Naive B cell (primary cell): ENCODE measurements around the gene GALNT10. TPM values are rescaled to one million over a fixed set of nuclear protein-coding genes. Genes with fewer than 3 reads are reported as not detected.
A peak's percentile ranks its signal among the peaks of the same experiment; 100 is the strongest.

ENCODE experiments used
- ATAC-seq, 2 donors: fragments of 150-1000 bp; cut with Tn5 transposase; 2 replicates each; pipeline ENCODE4 v1.10.0; 2021; ENCODE audit warnings: low read depth in 2 of 2, mild to moderate bottlenecking in 2 of 2, moderate library complexity in 2 of 2
- DNase-seq: peaks from one replicate; pipeline ENCODE4 v3.0.0; 2022
- H3K27ac Mint-ChIP-seq, 6 donors: one replicate each; pipeline ENCODE4 v1.8.0; 2020 to 2022; ENCODE audit warnings: mild to moderate bottlenecking in 6 of 6, mixed read lengths in 6 of 6, moderate library complexity in 5 of 6, inconsistent platforms in 2 of 6
- H3K27me3 Mint-ChIP-seq, 3 donors: one replicate each; pipeline ENCODE4 v1.8.0; 2021 to 2022; ENCODE audit warnings: mixed read lengths in 3 of 3, mild to moderate bottlenecking in 1 of 3
- H3K36me3 Mint-ChIP-seq, 2 donors: one replicate each; pipeline ENCODE4 v1.8.0; 2020 to 2022; ENCODE audit warnings: mixed read lengths in 2 of 2, inconsistent platforms in 1 of 2, mild to moderate bottlenecking in 1 of 2
- H3K4me1 Mint-ChIP-seq, 3 donors: one replicate each; pipeline ENCODE4 v1.8.0; 2020 to 2022; ENCODE audit warnings: mixed read lengths in 3 of 3, inconsistent platforms in 1 of 3, mild to moderate bottlenecking in 1 of 3, moderate library complexity in 1 of 3
- H3K4me3 Mint-ChIP-seq, 8 donors: one replicate each; pipeline ENCODE4 v1.8.0; 2020 to 2022; ENCODE audit warnings: mild to moderate bottlenecking in 8 of 8, mixed read lengths in 8 of 8, moderate library complexity in 8 of 8, inconsistent platforms in 2 of 8
- H3K9me3 Mint-ChIP-seq, 7 donors: one replicate each; pipeline ENCODE4 v1.8.0; 2020 to 2022; ENCODE audit warnings: mixed read lengths in 7 of 7, mild to moderate bottlenecking in 5 of 7, inconsistent platforms in 2 of 7, moderate library complexity in 1 of 7
- polyA plus RNA-seq, 6 donors: library from polyadenylated mRNA; unstranded; fragments of 300-500 nt; fragmentation: Illumina TruSeq; gene quantifications; one replicate each; pipeline ENCODE4 v1.2.3, GENCODE V29; 2021; ENCODE audit warnings: low read depth in 6 of 6

The GALNT10 gene
- polyA plus RNA-seq, 6 donors from 2014 or later: 13.6 to 29.3 (median 19.7) TPM

- ATAC-seq: no peak
- H3K27me3 Mint-ChIP-seq: no peaks in the 10 kb centered on the region
- H3K9me3 Mint-ChIP-seq: no peaks in the 10 kb centered on the region
- H3K36me3 Mint-ChIP-seq: peaks cover 16 to 21% of the 10 kb centered on the region in 2 donors
- no peak overlapping the region for H3K27ac Mint-ChIP-seq
- peak overlapping the region in 1 of 8 donors; percentile 26 for H3K4me3 Mint-ChIP-seq
- no peak for DNase-seq
- peaks cover 31 to 42% (median 40%) of the 10 kb centered on the region in 3 donors for H3K4me1 Mint-ChIP-seq
Measured at GRCh38 chr5:154449786-154450185, 259.3 kb downstream of the GALNT10 start.

GRCh38 chr5:154451957-154452356, 261.4 kb downstream of the GALNT10 start:
- Mint-ChIP-seq H3K36me3 (peaks cover 12 to 27% of the 10 kb centered on the region in 2 donors), H3K4me3 (no peak overlapping the region), H3K27ac (no peak overlapping the region), H3K9me3 (no peaks in the 10 kb centered on the region), H3K4me1 (peaks cover 20 to 31% (median 25%) of the 10 kb centered on the region in 3 donors), H3K27me3 (no peaks in the 10 kb centered on the region)
- ATAC-seq: no peak
- DNase-seq: no peak

GRCh38 chr5:154455585-154455984, 265.1 kb downstream of the GALNT10 start:
- peaks cover 22 to 31% of the 10 kb centered on the region in 2 donors for H3K36me3 Mint-ChIP-seq
- DNase-seq: no peak
- H3K27ac Mint-ChIP-seq: no peak overlapping the region
- H3K27me3 Mint-ChIP-seq: no peaks in the 10 kb centered on the region
- H3K4me1 Mint-ChIP-seq: peaks cover 3 to 13% (median 9%) of the 10 kb centered on the region in 3 donors
- H3K9me3 Mint-ChIP-seq: no peaks in the 10 kb centered on the region
- no peak overlapping the region for H3K4me3 Mint-ChIP-seq
- ATAC-seq: no peak

- Mint-ChIP-seq H3K4me3 (no peak overlapping the region), H3K27me3 (no peaks in the 10 kb centered on the region), H3K9me3 (no peaks in the 10 kb centered on the region), H3K27ac (no peak overlapping the region), H3K4me1 (peaks cover 7 to 16% (median 10%) of the 10 kb centered on the region in 3 donors), H3K36me3 (peaks cover 22 to 23% of the 10 kb centered on the region in 2 donors)
- ATAC-seq: no peak
- DNase-seq: no peak
Measured at GRCh38 chr5:154456540-154456939, 266.0 kb downstream of the GALNT10 start.

- Mint-ChIP-seq H3K4me3 (no peak overlapping the region), H3K36me3 (peaks cover 10 to 19% of the 10 kb centered on the region in 2 donors), H3K27me3 (no peaks in the 10 kb centered on the region), H3K9me3 (no peaks in the 10 kb centered on the region), H3K27ac (no peak overlapping the region), H3K4me1 (peaks cover 0 to 10% (median 10%) of the 10 kb centered on the region in 3 donors)
- ATAC-seq: no peak
- DNase-seq: no peak
Measured at GRCh38 chr5:154459015-154459414, 268.5 kb downstream of the GALNT10 start.

- Mint-ChIP-seq H3K27ac (no peak overlapping the region), H3K27me3 (no peaks in the 10 kb centered on the region), H3K4me1 (peaks cover 0 to 10% (median 10%) of the 10 kb centered on the region in 3 donors), H3K9me3 (no peaks in the 10 kb centered on the region), H3K36me3 (peaks cover 10 to 19% of the 10 kb centered on the region in 2 donors), H3K4me3 (no peak overlapping the region)
- no peak for ATAC-seq
- no peak for DNase-seq
Measured at GRCh38 chr5:154460172-154460571, 269.6 kb downstream of the GALNT10 start.

- Mint-ChIP-seq H3K27me3 (peaks cover 0 to 4% (median 0%) of the 10 kb centered on the region in 3 donors), H3K9me3 (no peaks in the 10 kb centered on the region), H3K4me3 (no peak overlapping the region), H3K4me1 (peaks cover 0 to 10% (median 10%) of the 10 kb centered on the region in 3 donors), H3K27ac (no peak overlapping the region), H3K36me3 (peaks cover 10 to 11% of the 10 kb centered on the region in 2 donors)
- ATAC-seq: no peak
- no peak for DNase-seq
Measured at GRCh38 chr5:154461531-154461930, 271.0 kb downstream of the GALNT10 start.

- ATAC-seq: no peak
- DNase-seq: no peak
- H3K27ac Mint-ChIP-seq: no peak overlapping the region
- H3K27me3 Mint-ChIP-seq: peaks cover 10 to 31% (median 17%) of the 10 kb centered on the region in 3 donors
- H3K4me3 Mint-ChIP-seq: no peak overlapping the region
- H3K36me3 Mint-ChIP-seq: no peaks in the 10 kb centered on the region
- no peaks in the 10 kb centered on the region for H3K9me3 Mint-ChIP-seq
- H3K4me1 Mint-ChIP-seq: peaks cover 0 to 15% (median 10%) of the 10 kb centered on the region in 3 donors
Measured at GRCh38 chr5:154464438-154464837, 273.9 kb downstream of the GALNT10 start.

GRCh38 chr5:154465169-154465568, 274.6 kb downstream of the GALNT10 start:
- peaks cover 0 to 15% (median 10%) of the 10 kb centered on the region in 3 donors for H3K4me1 Mint-ChIP-seq
- H3K27me3 Mint-ChIP-seq: peaks cover 16 to 37% (median 21%) of the 10 kb centered on the region in 3 donors
- H3K27ac Mint-ChIP-seq: peak overlapping the region in 1 of 6 donors; percentile 21
- no peaks in the 10 kb centered on the region for H3K9me3 Mint-ChIP-seq
- ATAC-seq (no peak), DNase-seq (no peak)
- H3K4me3 Mint-ChIP-seq: no peak overlapping the region
- no peaks in the 10 kb centered on the region for H3K36me3 Mint-ChIP-seq

- Mint-ChIP-seq H3K27me3 (peaks cover 26 to 47% (median 31%) of the 10 kb centered on the region in 3 donors), H3K4me1 (peaks cover 0 to 6% (median 4%) of the 10 kb centered on the region in 3 donors), H3K36me3 (no peaks in the 10 kb centered on the region), H3K27ac (no peak overlapping the region), H3K9me3 (no peaks in the 10 kb centered on the region), H3K4me3 (peak overlapping the region in 1 of 8 donors; percentile 82)
- ATAC-seq (no peak), DNase-seq (no peak)
Measured at GRCh38 chr5:154466147-154466546, 275.6 kb downstream of the GALNT10 start.

GRCh38 chr5:154466671-154467070, 276.1 kb downstream of the GALNT10 start:
- peaks cover 31 to 52% (median 36%) of the 10 kb centered on the region in 3 donors for H3K27me3 Mint-ChIP-seq
- H3K36me3 Mint-ChIP-seq: no peaks in the 10 kb centered on the region
- no peaks in the 10 kb centered on the region for H3K9me3 Mint-ChIP-seq
- H3K27ac Mint-ChIP-seq: no peak overlapping the region
- peaks cover 0 to 5% (median 0%) of the 10 kb centered on the region in 3 donors for H3K4me1 Mint-ChIP-seq
- no peak overlapping the region for H3K4me3 Mint-ChIP-seq
- DNase-seq: no peak
- ATAC-seq: no peak

- Mint-ChIP-seq H3K36me3 (no peaks in the 10 kb centered on the region), H3K27me3 (peaks cover 37 to 57% (median 46%) of the 10 kb centered on the region in 3 donors), H3K4me3 (peak overlapping the region in 2 of 8 donors; percentile 4 to 18), H3K9me3 (no peaks in the 10 kb centered on the region), H3K27ac (peak overlapping the region in 1 of 6 donors; percentile 20), H3K4me1 (peaks cover 3 to 8% (median 4%) of the 10 kb centered on the region in 3 donors)
- peak; percentile 55 for DNase-seq
- ATAC-seq: peak; percentile 92 to 93
Measured at GRCh38 chr5:154467655-154468354, 277.3 kb downstream of the GALNT10 start.

GRCh38 chr5:154470137-154470536, 279.6 kb downstream of the GALNT10 start:
- H3K4me3 Mint-ChIP-seq: no peak overlapping the region
- ATAC-seq (no peak), DNase-seq (no peak)
- H3K36me3 Mint-ChIP-seq: no peaks in the 10 kb centered on the region
- H3K27ac Mint-ChIP-seq: no peak overlapping the region
- H3K9me3 Mint-ChIP-seq: peaks cover 0 to 15% (median 0%) of the 10 kb centered on the region in 7 donors
- peaks cover 24 to 31% (median 26%) of the 10 kb centered on the region in 3 donors for H3K4me1 Mint-ChIP-seq
- H3K27me3 Mint-ChIP-seq: peaks cover 61 to 80% (median 67%) of the 10 kb centered on the region in 3 donors
